ENCODE results near the gene CSGALNACT2. TPM values are rescaled to one million over a fixed set of nuclear protein-coding genes. Genes with fewer than 3 reads are reported as not detected.
"Not testable (repeated sequence)": the region's sequence is repeated elsewhere in the genome, so short reads cannot be mapped to it uniquely, and the experiment has no call there.

The CSGALNACT2 gene
- total RNA-seq, 2 donors from 2014 or later, result 35.9 to 45.1 TPM

DNA sequence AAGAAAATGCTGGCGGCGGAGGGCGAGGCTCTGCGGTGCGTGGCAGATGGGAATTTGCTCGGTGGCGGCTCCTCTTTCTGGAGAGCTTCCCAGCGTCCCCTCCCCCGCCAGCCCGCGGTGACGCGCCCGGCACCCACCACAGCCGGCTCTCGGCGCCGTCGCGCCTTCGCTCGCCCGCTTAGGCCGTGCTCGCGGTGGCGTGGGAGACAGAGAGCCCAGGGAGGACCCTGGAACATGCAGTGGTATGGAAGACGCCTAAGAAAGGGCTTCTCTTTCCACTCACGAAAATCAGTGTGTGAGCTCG, 576 bp upstream of the CSGALNACT2 start:
- Histone ChIP-seq H3K9me3 (no peaks in the 10 kb centered on the region), H3K4me1 (ENCODE audit: control insufficient read depth in 1 of 2, low read depth in 2 of 2) (peaks cover 11 to 31% of the 10 kb centered on the region in 2 donors), H3K27me3 (replicated peaks; ENCODE audit: insufficient read depth) (no peaks in the 10 kb centered on the region), H3K4me3 (peak overlapping the region; percentile 98), H3K36me3 (no peaks in the 10 kb centered on the region), H3K27ac (peak overlapping the region; percentile 96)
- no peak for TF ChIP-seq CTCF (IDR thresholded peaks at IDR 0.05)
- no peak for ATAC-seq (ENCODE audit: insufficient number of reproducible peaks, low FRiP score, low read depth)
- no peak for DNase-seq (ENCODE audit: low spot score)

- peaks cover 11 to 31% of the 10 kb centered on the region in 2 donors for H3K4me1 ChIP-seq (ENCODE audit: control insufficient read depth in 1 of 2, low read depth in 2 of 2)
- H3K27me3 ChIP-seq (replicated peaks; ENCODE audit: insufficient read depth), result no peaks in the 10 kb centered on the region
- DNase-seq (ENCODE audit: low spot score) (no peak), ATAC-seq (ENCODE audit: insufficient number of reproducible peaks, low FRiP score, low read depth) (no peak)
- no peak for TF ChIP-seq CTCF (IDR thresholded peaks at IDR 0.05)
- H3K36me3 ChIP-seq, result no peaks in the 10 kb centered on the region
- no peaks in the 10 kb centered on the region for H3K9me3 ChIP-seq
- H3K27ac ChIP-seq, result peak overlapping the region; percentile 96
- H3K4me3 ChIP-seq, result peak overlapping the region; percentile 98
Measured at GRCh38 chr10:43138757-43139241, 554 bp downstream of the CSGALNACT2 start.

DNA sequence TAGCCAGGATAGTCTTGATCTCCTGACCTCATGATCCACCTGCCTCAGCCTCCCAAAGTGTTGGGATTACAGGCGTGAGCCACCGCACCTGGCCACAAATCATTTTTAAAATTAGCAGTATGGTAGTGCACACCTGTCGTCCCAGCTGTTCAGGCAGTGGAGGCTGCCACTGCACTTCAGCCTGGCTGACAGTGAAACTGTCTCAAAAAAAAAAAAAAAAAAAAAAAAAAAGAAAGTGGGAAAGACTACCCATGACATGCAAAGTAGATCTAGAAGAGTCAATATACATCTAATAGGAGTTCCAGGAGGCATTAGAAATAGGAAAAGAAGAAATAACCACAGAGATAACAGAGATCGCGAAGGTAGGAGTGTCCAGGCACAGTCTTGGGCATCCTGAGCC, 3.2 kb downstream of the CSGALNACT2 start:
- DNase-seq (ENCODE audit: low spot score) (no peak), ATAC-seq (ENCODE audit: insufficient number of reproducible peaks, low FRiP score, low read depth) (no peak)
- Histone ChIP-seq H3K4me1 (ENCODE audit: control insufficient read depth in 1 of 2, low read depth in 2 of 2) (peaks cover 11 to 27% of the 10 kb centered on the region in 2 donors), H3K27me3 (replicated peaks; ENCODE audit: insufficient read depth) (no peaks in the 10 kb centered on the region), H3K4me3 (no peak overlapping the region), H3K27ac (no peak overlapping the region), H3K9me3 (no peaks in the 10 kb centered on the region), H3K36me3 (no peaks in the 10 kb centered on the region)
- no peak for TF ChIP-seq CTCF (IDR thresholded peaks at IDR 0.05)

DNA sequence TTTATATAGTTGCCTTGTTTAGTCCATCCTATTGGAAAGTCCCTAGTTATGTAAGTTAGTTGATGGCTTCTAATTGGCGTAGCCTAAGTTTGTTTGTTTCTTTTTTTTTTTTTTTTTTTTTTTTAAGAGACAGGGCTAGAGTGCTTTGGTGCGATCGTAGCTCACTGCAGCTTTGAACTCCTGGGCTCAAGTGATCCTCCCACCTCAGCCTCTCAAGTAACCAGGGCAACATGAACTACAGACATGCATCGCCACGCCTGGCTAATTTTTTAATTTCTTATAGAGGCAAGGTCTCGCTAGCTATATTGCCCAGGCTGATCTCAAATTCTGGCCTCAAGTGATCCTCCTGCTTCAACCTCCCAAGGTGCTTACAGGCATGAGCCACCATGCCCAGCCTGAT, 7.1 kb downstream of the CSGALNACT2 start:
- Histone ChIP-seq H3K27ac (no peak overlapping the region), H3K36me3 (no peaks in the 10 kb centered on the region), H3K9me3 (no peaks in the 10 kb centered on the region), H3K4me3 (no peak overlapping the region), H3K4me1 (ENCODE audit: control insufficient read depth in 1 of 2, low read depth in 2 of 2) (peaks cover 3 to 4% of the 10 kb centered on the region in 2 donors), H3K27me3 (replicated peaks; ENCODE audit: insufficient read depth) (no peaks in the 10 kb centered on the region)
- DNase-seq (ENCODE audit: low spot score), result no peak
- ATAC-seq (ENCODE audit: insufficient number of reproducible peaks, low FRiP score, low read depth), result no peak
- no peak for TF ChIP-seq CTCF (IDR thresholded peaks at IDR 0.05)

GRCh38 chr10:43145936-43146335, 7.7 kb downstream of the CSGALNACT2 start:
- H3K36me3 ChIP-seq; H3K4me3 ChIP-seq; DNase-seq (ENCODE audit: low spot score); H3K27me3 ChIP-seq (replicated peaks; ENCODE audit: insufficient read depth); H3K4me1 ChIP-seq (ENCODE audit: control insufficient read depth in 1 of 2, low read depth in 2 of 2); H3K27ac ChIP-seq; H3K9me3 ChIP-seq; ATAC-seq (ENCODE audit: insufficient number of reproducible peaks, low FRiP score, low read depth): not testable (repeated sequence)

GRCh38 chr10:43151371-43151770, 13.1 kb downstream of the CSGALNACT2 start:
- Histone ChIP-seq H3K4me3 (no peak overlapping the region), H3K27me3 (replicated peaks; ENCODE audit: insufficient read depth) (no peaks in the 10 kb centered on the region), H3K27ac (no peak overlapping the region), H3K9me3 (no peaks in the 10 kb centered on the region), H3K4me1 (ENCODE audit: control insufficient read depth in 1 of 2, low read depth in 2 of 2) (peaks cover 18 to 25% of the 10 kb centered on the region in 2 donors), H3K36me3 (no peaks in the 10 kb centered on the region)
- ATAC-seq (ENCODE audit: insufficient number of reproducible peaks, low FRiP score, low read depth), result no peak
- no peak for DNase-seq (ENCODE audit: low spot score)
- TF ChIP-seq CTCF (IDR thresholded peaks at IDR 0.05), result no peak
